ENCODE data around the gene CEACAM20. TPM values are rescaled to one million over a fixed set of nuclear protein-coding genes. Genes with fewer than 3 reads are reported as not detected.

The CEACAM20 gene
- total RNA-seq, 4 donors from 2014 or later: 0.40 to 2.9 TPM; not detected in 2

DNA sequence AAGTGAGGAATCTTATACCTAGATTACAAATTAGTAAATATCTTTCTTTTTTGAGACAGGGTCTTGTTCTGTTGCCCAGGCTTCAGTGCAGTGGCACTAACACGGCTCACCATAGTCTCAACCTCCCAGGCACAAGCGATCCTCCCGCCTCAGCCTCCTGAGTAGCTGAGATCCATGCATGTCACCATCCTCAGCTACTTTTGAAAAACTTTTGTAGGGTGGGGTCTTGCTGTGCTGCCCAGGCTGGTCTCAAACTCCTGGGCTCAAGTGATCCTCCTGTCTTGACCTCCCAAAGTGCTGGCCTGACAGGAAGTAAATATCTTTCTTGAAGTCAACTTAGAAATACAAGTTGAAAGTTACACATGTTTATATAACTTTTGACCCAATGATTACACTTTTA is 20.0 kb upstream of the CEACAM20 start:
- Histone ChIP-seq H3K4me3 (no peak overlapping the region), H3K9me3 (no peaks in the 10 kb centered on the region), H3K27ac (no peak overlapping the region), H3K27me3 (no peaks in the 10 kb centered on the region), H3K36me3 (no peaks in the 10 kb centered on the region), H3K4me1 (no peaks in the 10 kb centered on the region)
- TF ChIP-seq, protein P1, sequence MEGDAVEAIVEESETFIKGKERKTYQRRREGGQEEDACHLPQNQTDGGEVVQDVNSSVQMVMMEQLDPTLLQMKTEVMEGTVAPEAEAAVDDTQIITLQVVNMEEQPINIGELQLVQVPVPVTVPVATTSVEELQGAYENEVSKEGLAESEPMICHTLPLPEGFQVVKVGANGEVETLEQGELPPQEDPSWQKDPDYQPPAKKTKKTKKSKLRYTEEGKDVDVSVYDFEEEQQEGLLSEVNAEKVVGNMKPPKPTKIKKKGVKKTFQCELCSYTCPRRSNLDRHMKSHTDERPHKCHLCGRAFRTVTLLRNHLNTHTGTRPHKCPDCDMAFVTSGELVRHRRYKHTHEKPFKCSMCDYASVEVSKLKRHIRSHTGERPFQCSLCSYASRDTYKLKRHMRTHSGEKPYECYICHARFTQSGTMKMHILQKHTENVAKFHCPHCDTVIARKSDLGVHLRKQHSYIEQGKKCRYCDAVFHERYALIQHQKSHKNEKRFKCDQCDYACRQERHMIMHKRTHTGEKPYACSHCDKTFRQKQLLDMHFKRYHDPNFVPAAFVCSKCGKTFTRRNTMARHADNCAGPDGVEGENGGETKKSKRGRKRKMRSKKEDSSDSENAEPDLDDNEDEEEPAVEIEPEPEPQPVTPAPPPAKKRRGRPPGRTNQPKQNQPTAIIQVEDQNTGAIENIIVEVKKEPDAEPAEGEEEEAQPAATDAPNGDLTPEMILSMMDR (IDR thresholded peaks at IDR 0.05): no peak
- no peak for TF ChIP-seq POLR2A (IDR thresholded peaks at IDR 0.05)
- intact Hi-C loops (cut with DNase I; ENCODE audit: low total_unique reads): no loop called here
- no peak for DNase-seq

DNA sequence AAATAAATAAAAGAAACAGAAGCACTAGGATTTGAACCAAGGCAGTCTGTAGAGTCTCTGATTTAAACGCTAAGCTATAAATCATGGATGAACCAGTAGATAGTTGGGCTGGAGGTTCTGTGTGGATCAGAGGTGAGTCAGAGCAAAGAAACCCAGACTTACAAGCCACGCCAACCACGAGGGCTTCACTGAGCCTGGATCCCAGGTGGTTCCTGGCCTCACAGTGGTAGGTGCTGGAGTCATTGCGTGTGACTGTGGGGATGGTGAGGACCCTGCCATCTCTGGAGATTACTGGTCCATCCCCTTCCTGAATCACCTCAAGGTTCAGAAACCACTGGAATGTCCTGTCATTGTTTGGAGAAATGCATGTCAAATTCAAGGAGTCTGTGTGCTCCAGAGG is 19.3 kb upstream of the CEACAM20 start:
- no peaks in the 10 kb centered on the region for H3K4me1 ChIP-seq
- no peaks in the 10 kb centered on the region for H3K9me3 ChIP-seq
- TF ChIP-seq POLR2A (IDR thresholded peaks at IDR 0.05): no peak
- TF ChIP-seq, protein P1 (IDR thresholded peaks at IDR 0.05): no peak
- H3K27ac ChIP-seq: no peak overlapping the region
- H3K36me3 ChIP-seq: no peaks in the 10 kb centered on the region
- intact Hi-C loops (cut with DNase I; ENCODE audit: low total_unique reads): no loop called here
- no peaks in the 10 kb centered on the region for H3K27me3 ChIP-seq
- no peak overlapping the region for H3K4me3 ChIP-seq
- DNase-seq: no peak

DNA sequence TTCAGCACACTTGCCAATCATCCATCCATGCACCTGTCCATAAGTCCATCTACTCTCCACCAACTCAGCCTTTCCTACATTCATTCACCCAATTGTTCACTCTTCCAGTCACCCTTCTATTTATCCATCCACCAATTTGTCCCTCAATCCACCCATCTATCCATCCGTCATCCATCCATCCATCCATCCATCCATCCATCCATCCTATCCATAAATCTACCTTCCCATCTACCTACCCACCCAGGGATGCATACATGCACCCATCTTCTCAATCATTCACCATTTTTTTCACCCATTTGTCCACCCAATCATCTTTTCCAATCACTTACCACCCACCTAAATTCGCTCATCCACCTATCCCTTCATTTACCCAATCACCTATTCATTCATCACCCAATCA is 14.6 kb upstream of the CEACAM20 start:
- intact Hi-C loops (cut with DNase I; ENCODE audit: low total_unique reads): no loop called here
- no peaks in the 10 kb centered on the region for H3K4me1 ChIP-seq
- DNase-seq: no peak
- H3K9me3 ChIP-seq: no peaks in the 10 kb centered on the region
- no peaks in the 10 kb centered on the region for H3K27me3 ChIP-seq
- no peak overlapping the region for H3K27ac ChIP-seq
- no peak overlapping the region for H3K4me3 ChIP-seq
- H3K36me3 ChIP-seq: no peaks in the 10 kb centered on the region
- TF ChIP-seq, protein P1 (IDR thresholded peaks at IDR 0.05): no peak
- no peak for TF ChIP-seq POLR2A (IDR thresholded peaks at IDR 0.05)

DNA sequence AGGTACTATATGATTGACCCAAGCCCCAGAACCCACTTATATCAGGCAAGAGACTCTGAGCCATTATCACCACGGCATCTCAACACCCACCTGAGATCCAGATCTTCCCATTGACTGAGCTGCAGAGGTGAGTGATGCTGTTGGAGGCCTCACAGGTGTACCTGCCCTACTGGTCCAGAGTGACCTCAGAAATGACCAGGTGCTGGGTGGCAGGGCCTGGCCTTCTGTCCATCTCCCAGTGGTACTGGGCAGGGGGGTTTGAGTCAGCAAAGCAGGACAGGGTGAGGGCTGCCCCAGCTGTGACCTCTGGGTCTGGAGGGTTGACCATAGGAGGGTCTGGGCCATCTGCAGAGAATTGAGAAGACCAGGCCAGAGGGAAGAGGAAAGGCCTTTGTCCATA is 13.2 kb upstream of the CEACAM20 start:
- no peak for DNase-seq
- Histone ChIP-seq H3K4me3 (no peak overlapping the region), H3K27ac (no peak overlapping the region), H3K4me1 (no peaks in the 10 kb centered on the region), H3K27me3 (no peaks in the 10 kb centered on the region), H3K9me3 (no peaks in the 10 kb centered on the region), H3K36me3 (no peaks in the 10 kb centered on the region)
- no peak for TF ChIP-seq POLR2A (IDR thresholded peaks at IDR 0.05)
- TF ChIP-seq, protein P1 (IDR thresholded peaks at IDR 0.05): no peak
- intact Hi-C loops (cut with DNase I; ENCODE audit: low total_unique reads): no loop called here

DNA sequence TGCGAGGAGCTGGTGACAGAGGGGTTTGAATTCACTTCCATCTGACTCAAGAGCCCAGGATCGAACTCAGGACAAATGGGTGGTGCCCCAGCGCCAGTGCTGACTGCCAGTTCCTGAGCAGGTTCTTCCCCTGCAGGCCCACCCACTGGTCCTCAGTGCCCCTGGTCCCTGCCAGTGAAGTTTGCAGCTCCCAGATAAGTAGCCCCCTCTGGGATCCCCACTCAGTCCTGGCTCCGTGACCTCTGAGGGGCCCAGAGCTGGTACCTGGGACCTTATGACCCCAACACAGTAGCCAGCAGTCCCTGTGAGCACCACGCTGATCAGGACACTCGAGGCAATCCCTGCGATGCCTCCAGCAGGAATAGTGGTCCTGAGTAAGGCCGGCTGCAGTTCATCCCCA is 11.3 kb upstream of the CEACAM20 start:
- DNase-seq: no peak
- H3K27me3 ChIP-seq: no peaks in the 10 kb centered on the region
- intact Hi-C loops (cut with DNase I; ENCODE audit: low total_unique reads): no loop called here
- no peak overlapping the region for H3K4me3 ChIP-seq
- no peaks in the 10 kb centered on the region for H3K36me3 ChIP-seq
- no peak overlapping the region for H3K27ac ChIP-seq
- no peaks in the 10 kb centered on the region for H3K9me3 ChIP-seq
- TF ChIP-seq POLR2A (IDR thresholded peaks at IDR 0.05): no peak
- TF ChIP-seq, protein P1 (IDR thresholded peaks at IDR 0.05): no peak
- H3K4me1 ChIP-seq: no peaks in the 10 kb centered on the region
